G401.6 (cell line): Measurements from ENCODE around the gene FIG4.
A peak's percentile ranks its signal among the peaks of the same experiment; 100 is the strongest.
"Not testable (repeated sequence)": the region's sequence is repeated elsewhere in the genome, so short reads cannot be mapped to it uniquely, and the experiment has no call there.

ENCODE experiments used
- FAIRE-seq: peaks from 2 replicates; lab custom pipeline; 2012; peaks lifted over from hg19 to GRCh38; lab: Jason Lieb, UNC

The FIG4 gene

GRCh38 chr6:109799129-109799528, 108.0 kb downstream of the FIG4 start:
- no peak for FAIRE-seq

GRCh38 chr6:109799664-109800063, 108.6 kb downstream of the FIG4 start:
- no peak for FAIRE-seq

GRCh38 chr6:109800771-109801170, 109.7 kb downstream of the FIG4 start:
- no peak for FAIRE-seq

- no peak for FAIRE-seq
Measured at GRCh38 chr6:109801794-109802193, 110.7 kb downstream of the FIG4 start.

- no peak for FAIRE-seq
Measured at GRCh38 chr6:109804020-109804419, 112.9 kb downstream of the FIG4 start.

- FAIRE-seq: no peak
Measured at GRCh38 chr6:109807881-109808280, 116.8 kb downstream of the FIG4 start.

- no peak for FAIRE-seq
Measured at GRCh38 chr6:109808837-109809236, 117.7 kb downstream of the FIG4 start.

- FAIRE-seq: no peak
Measured at GRCh38 chr6:109815054-109815453, 124.0 kb downstream of the FIG4 start.

GRCh38 chr6:109816452-109817374, 125.6 kb downstream of the FIG4 start:
- no peak for FAIRE-seq

- no peak for FAIRE-seq
Measured at GRCh38 chr6:109820706-109821350, 129.7 kb downstream of the FIG4 start.

GRCh38 chr6:109821428-109821827, 130.3 kb downstream of the FIG4 start:
- no peak for FAIRE-seq

GRCh38 chr6:109824105-109824504, 133.0 kb downstream of the FIG4 start:
- no peak for FAIRE-seq

- no peak for FAIRE-seq
Measured at GRCh38 chr6:109826551-109826950, 135.5 kb downstream of the FIG4 start.

- not testable (repeated sequence) for FAIRE-seq
Measured at GRCh38 chr6:109831352-109831751, 140.3 kb downstream of the FIG4 start.

- no peak for FAIRE-seq
Measured at GRCh38 chr6:109834131-109834530, 143.0 kb downstream of the FIG4 start.

GRCh38 chr6:109834595-109835437, 143.7 kb downstream of the FIG4 start:
- no peak for FAIRE-seq

- FAIRE-seq: peak; percentile 91
Measured at GRCh38 chr6:109840034-109840433, 148.9 kb downstream of the FIG4 start.

- FAIRE-seq: no peak
Measured at GRCh38 chr6:109840796-109841195, 149.7 kb downstream of the FIG4 start.

- FAIRE-seq: no peak
Measured at GRCh38 chr6:109841869-109842268, 150.8 kb downstream of the FIG4 start.

- FAIRE-seq: no peak
Measured at GRCh38 chr6:109852713-109853112, 161.6 kb downstream of the FIG4 start.

GRCh38 chr6:109853426-109853825, 162.3 kb downstream of the FIG4 start:
- no peak for FAIRE-seq

- no peak for FAIRE-seq
Measured at GRCh38 chr6:109853951-109854350, 162.9 kb downstream of the FIG4 start.
